Progenitor cell of endocrine pancreas (in vitro differentiated cells): ENCODE results near the gene TMEM116. TPM values are rescaled to one million over a fixed set of nuclear protein-coding genes. Genes with fewer than 3 reads are reported as not detected.
"Not testable (repeated sequence)": the region's sequence is repeated elsewhere in the genome, so short reads cannot be mapped to it uniquely, and the experiment has no call there.

Experiments used
- DNase-seq: peaks from one replicate; pipeline ENCODE4 v3.0.0; 2021; ENCODE audit warnings: low spot score; ENCODE audit not compliant: unreplicated experiment
- H3K27ac Mint-ChIP-seq: 2 replicates; pipeline ENCODE4 v1.8.0; 2021; ENCODE audit warnings: mild to moderate bottlenecking, moderate library complexity, mixed read lengths
- H3K27me3 Mint-ChIP-seq: 2 replicates; pipeline ENCODE4 v1.8.0; 2021; ENCODE audit warnings: mixed read lengths
- H3K36me3 Mint-ChIP-seq: 2 replicates; pipeline ENCODE4 v1.8.0; 2022; ENCODE audit warnings: mixed read lengths; ENCODE audit not compliant: insufficient read depth
- H3K4me1 Mint-ChIP-seq: 2 replicates; pipeline ENCODE4 v1.8.0; 2021; ENCODE audit warnings: low read depth, mixed read lengths
- H3K4me3 Mint-ChIP-seq: 2 replicates; pipeline ENCODE4 v1.8.0; 2021; ENCODE audit warnings: low read depth, mild to moderate bottlenecking, moderate library complexity, mixed read lengths
- H3K9me3 Mint-ChIP-seq: 2 replicates; pipeline ENCODE4 v1.8.0; 2021; ENCODE audit warnings: low read depth, mixed read lengths
- total RNA-seq: library from RNA; stranded (reverse); gene quantifications from 2 replicates; pipeline ENCODE4 v1.2.1, GENCODE V29; 2021
- TF ChIP-seq, protein P1 (sequence below): fragments of 200-600 bp; sonication (generic); IDR thresholded peaks from one replicate; pipeline ENCODE4 v1.5.0; 2021; ENCODE audit warnings: antibody characterized with exemption, mild to moderate bottlenecking; ENCODE audit not compliant: unreplicated experiment

The TMEM116 gene
- total RNA-seq, 1 donor from 2014 or later = 13.1 TPM

DNA sequence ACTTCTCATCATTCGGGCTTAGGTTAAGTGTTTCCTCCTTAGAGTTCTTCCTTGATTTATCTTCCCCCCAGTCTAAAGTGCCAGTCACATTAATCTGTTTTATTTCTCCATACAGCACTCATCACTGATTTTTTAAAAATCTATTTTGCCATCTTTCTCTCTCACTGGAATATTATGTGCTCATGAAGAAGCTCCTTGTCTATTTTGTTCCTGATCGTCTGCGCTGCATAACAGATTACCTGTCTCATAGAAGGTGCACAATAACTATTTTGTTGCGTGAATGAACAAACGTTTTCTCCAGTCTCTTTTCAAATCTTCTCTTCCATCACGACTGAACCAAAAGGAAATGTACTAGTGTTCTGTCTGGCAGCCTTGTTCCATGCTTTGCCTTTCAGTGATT lies 3.0 kb upstream of the TMEM116 start:
- Mint-ChIP-seq H3K4me1 (peaks cover 20% of the 10 kb centered on the region), H3K36me3 (peaks cover 26% of the 10 kb centered on the region), H3K27ac (peak overlapping the region; percentile 50), H3K27me3 (no peaks in the 10 kb centered on the region), H3K9me3 (peaks cover 7% of the 10 kb centered on the region), H3K4me3 (peak overlapping the region; percentile 54)
- DNase-seq = no peak
- TF ChIP-seq, protein P1, sequence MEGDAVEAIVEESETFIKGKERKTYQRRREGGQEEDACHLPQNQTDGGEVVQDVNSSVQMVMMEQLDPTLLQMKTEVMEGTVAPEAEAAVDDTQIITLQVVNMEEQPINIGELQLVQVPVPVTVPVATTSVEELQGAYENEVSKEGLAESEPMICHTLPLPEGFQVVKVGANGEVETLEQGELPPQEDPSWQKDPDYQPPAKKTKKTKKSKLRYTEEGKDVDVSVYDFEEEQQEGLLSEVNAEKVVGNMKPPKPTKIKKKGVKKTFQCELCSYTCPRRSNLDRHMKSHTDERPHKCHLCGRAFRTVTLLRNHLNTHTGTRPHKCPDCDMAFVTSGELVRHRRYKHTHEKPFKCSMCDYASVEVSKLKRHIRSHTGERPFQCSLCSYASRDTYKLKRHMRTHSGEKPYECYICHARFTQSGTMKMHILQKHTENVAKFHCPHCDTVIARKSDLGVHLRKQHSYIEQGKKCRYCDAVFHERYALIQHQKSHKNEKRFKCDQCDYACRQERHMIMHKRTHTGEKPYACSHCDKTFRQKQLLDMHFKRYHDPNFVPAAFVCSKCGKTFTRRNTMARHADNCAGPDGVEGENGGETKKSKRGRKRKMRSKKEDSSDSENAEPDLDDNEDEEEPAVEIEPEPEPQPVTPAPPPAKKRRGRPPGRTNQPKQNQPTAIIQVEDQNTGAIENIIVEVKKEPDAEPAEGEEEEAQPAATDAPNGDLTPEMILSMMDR = no peak

DNA sequence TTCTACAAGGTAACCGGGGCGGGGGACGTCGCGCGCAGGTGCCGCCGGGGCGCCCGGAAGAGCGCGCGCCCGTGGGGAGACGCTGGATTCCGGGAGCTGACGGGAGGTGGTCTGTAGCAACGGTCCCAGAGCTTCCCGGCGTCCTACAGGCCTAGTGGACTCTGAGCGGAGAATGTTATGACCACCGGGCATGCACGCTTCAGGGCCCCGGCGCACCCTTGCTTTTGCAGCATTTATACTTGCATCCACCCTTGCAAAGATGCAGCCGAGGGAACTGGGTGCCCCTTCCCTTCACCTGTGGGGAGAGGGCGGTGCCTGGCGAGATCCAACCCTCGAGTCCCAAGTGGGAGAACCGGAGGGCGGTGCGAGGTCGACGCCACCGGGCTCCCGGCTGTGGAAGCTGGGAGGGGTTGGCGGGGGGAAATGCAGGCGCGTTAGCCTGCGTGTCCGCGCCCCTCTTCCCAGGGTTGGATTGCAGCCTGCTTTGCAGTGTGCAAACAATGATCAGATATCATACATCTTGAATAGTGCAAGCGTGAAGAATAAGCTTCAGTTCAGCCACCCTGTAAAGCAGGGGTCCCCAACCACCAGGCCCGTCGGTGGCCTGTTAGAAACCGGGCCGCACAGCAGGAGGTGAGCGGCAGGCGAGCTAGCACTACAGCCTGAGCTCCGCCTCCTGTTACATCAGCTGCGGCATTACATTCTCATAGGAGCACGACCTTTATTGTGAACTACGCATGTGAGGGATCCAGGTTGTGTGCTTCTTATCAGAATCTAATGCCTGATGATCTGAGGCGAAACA lies 837 bp upstream of the TMEM116 start:
- peak overlapping the region; percentile 98 for H3K27ac Mint-ChIP-seq
- peak overlapping the region; percentile 83 for H3K4me3 Mint-ChIP-seq
- TF ChIP-seq, protein P1 = peak; percentile 21
- H3K27me3 Mint-ChIP-seq = no peaks in the 10 kb centered on the region
- H3K36me3 Mint-ChIP-seq = peaks cover 25% of the 10 kb centered on the region
- peaks cover 25% of the 10 kb centered on the region for H3K4me1 Mint-ChIP-seq
- peak; percentile 26 for DNase-seq
- H3K9me3 Mint-ChIP-seq = peaks cover 7% of the 10 kb centered on the region

DNA sequence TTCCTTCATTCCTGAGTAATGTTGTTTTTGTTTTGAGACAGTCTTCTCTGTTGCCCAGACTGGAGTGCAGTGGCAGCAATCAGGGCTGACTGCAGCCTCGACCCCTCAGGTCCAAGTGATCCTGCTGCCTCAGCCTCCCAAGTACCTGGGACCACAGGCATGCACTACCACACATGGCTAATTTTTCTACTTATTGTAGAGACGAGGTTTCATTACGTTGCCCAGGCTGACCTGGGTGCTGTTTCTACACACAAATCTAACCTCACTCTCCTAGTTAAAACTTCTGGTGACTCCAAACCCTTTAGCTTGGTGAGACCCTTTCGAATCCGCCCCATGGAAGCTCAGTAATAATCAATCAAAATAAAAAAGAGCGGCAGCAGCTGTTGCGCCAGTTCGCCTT lies 1.3 kb downstream of the TMEM116 start:
- TF ChIP-seq, protein P1 = no peak

DNA sequence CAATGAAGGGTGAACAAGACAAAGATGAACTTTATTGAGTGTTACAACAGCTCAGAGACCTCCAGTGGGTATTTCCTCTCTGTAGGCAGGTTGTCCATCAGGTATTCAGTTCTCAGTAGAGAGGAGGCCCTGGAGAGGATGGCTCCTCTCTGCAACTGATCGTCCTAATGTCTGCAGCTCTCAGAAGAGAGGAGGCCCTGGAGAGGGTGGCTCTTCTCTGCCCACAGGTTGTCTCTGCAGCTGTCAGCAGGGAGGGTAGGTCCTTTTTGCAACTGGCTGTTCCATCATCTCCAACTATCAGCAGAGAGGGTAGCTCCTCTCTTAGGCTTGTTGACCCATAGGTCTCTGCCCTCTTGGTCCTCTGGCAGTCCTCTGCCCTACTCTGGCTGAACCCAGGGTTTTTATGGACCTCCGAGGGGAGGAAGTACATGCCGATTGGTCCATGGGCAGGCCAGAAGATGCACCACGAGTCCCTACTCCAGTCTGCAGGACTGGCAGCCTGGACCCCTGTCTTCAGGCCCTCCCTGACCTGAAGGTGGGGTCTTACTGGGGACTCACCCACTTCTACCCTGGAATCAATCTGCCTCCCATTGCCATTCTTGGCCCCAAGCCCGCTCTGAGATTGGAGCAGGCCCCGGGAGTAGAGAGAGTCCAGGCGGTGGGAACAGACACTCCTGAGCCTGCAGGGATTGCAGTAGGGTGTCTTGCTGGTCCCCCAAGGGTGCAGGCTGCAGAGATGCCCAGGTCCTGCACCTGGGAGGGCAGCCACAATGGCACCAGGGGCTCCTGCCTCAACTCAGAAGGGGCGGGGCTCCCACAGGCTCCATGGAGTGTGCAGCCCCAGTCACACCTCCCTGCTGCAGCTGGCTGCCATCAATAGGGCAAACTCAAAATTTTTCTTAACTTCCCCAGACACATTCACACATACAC lies 2.3 kb downstream of the TMEM116 start:
- TF ChIP-seq, protein P1 = no peak
- peaks cover 1% of the 10 kb centered on the region for H3K9me3 Mint-ChIP-seq
- no peak overlapping the region for H3K4me3 Mint-ChIP-seq
- H3K27me3 Mint-ChIP-seq = no peaks in the 10 kb centered on the region
- DNase-seq = no peak
- H3K4me1 Mint-ChIP-seq = peaks cover 36% of the 10 kb centered on the region
- H3K36me3 Mint-ChIP-seq = peaks cover 9% of the 10 kb centered on the region
- no peak overlapping the region for H3K27ac Mint-ChIP-seq

More for the DNA sequence above, 1.3 kb downstream of the TMEM116 start:
- H3K36me3 Mint-ChIP-seq = peaks cover 17% of the 10 kb centered on the region
- peak overlapping the region; percentile 25 for H3K27ac Mint-ChIP-seq
- H3K4me1 Mint-ChIP-seq = peaks cover 31% of the 10 kb centered on the region
- peak overlapping the region; percentile 83 for H3K4me3 Mint-ChIP-seq
- no peaks in the 10 kb centered on the region for H3K27me3 Mint-ChIP-seq
- peaks cover 7% of the 10 kb centered on the region for H3K9me3 Mint-ChIP-seq
- DNase-seq = no peak

DNA sequence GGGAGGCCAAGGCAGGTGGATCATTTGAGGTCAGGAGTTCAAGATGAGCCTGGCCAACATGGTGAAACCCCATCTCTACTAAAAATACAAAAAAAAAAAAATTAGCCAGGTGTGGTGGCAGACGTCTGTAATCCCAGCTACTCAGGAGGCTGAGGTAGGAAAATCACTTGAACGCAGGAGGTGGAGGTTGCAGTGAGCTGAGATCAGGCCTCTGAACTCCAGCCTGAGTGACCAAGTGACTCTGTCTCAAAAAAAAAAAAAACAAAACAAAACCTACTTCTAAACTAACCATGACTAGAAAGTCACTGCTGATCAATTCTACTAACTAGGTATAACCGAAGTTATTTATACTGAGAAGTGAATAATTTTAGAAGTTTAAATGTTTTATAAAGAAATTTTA lies 3.4 kb downstream of the TMEM116 start:
- DNase-seq, H3K9me3 Mint-ChIP-seq, H3K27me3 Mint-ChIP-seq, H3K4me3 Mint-ChIP-seq, H3K27ac Mint-ChIP-seq, H3K36me3 Mint-ChIP-seq: not testable (repeated sequence)
- H3K4me1 Mint-ChIP-seq = peaks cover 39% of the 10 kb centered on the region
